K562 treated with DMSO at 1 percent for 48 hours (cell line): ENCODE data around the gene TMEM131. TPM values are rescaled to one million over a fixed set of nuclear protein-coding genes. Genes with fewer than 3 reads are reported as not detected.

Experiments used
- total RNA-seq: library from RNA; unstranded; fragments of 300-600 nt; gene quantifications from 2 replicates; pipeline ENCODE4 v1.2.3, GENCODE V29; 2022; ENCODE audit warnings: low replicate concordance; ENCODE audit errors: extremely low read depth

TMEM131 gene, protein sequence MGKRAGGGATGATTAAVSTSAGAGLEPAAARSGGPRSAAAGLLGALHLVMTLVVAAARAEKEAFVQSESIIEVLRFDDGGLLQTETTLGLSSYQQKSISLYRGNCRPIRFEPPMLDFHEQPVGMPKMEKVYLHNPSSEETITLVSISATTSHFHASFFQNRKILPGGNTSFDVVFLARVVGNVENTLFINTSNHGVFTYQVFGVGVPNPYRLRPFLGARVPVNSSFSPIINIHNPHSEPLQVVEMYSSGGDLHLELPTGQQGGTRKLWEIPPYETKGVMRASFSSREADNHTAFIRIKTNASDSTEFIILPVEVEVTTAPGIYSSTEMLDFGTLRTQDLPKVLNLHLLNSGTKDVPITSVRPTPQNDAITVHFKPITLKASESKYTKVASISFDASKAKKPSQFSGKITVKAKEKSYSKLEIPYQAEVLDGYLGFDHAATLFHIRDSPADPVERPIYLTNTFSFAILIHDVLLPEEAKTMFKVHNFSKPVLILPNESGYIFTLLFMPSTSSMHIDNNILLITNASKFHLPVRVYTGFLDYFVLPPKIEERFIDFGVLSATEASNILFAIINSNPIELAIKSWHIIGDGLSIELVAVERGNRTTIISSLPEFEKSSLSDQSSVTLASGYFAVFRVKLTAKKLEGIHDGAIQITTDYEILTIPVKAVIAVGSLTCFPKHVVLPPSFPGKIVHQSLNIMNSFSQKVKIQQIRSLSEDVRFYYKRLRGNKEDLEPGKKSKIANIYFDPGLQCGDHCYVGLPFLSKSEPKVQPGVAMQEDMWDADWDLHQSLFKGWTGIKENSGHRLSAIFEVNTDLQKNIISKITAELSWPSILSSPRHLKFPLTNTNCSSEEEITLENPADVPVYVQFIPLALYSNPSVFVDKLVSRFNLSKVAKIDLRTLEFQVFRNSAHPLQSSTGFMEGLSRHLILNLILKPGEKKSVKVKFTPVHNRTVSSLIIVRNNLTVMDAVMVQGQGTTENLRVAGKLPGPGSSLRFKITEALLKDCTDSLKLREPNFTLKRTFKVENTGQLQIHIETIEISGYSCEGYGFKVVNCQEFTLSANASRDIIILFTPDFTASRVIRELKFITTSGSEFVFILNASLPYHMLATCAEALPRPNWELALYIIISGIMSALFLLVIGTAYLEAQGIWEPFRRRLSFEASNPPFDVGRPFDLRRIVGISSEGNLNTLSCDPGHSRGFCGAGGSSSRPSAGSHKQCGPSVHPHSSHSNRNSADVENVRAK (N-terminal part only)
- total RNA-seq = not detected in 2 replicates

DNA sequence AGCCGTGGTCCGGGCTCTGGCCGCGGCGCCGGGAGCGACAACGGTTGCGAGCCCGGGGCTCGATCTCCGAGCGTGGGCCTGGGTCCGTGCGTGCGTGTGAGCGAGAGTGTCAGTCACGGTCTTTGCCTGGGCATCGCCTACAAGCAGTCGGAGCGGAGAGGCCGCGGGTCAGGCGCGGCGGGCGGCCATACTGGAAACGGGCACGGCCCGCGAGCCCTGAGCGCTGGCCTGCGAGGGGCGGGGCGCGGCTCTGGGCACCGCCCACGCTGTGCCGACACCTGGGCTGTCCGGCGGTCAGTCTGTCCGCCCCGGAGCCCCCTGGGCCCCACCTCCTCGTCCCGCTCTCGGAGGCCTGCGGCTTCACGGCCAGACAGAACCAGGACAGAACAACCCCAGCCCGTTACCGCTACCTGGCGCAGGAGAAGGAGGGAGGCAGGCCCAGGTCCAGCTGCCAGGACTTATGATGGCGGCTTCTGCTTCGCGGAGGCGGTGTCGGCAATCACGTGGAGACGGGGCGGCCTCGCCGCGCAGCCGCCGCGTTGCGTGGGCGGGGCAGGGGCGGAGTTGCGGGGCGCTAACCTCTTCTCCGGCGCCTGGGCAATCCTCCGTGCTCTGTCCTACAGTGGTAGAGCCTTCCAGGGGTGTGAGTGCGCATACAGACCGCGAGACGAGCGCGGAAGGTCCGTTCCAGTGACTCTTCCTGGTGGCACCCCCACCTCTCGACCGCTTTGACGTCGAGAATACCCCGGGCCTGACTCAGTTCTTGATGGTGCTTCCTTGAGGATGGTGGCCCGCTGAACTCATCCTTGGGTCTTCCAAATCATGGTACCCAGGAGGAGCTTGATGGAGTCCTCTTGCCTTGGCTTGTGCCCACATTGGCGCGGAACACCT is at the start of gene TMEM131:
Gene TMEM131, minus strand, starts transcription at position 215 of the 891 bp plus-strand sequence. CDS start 286 bp downstream, outside the sequence.

GRCh38 chr2:97713296-97714083 is 282.3 kb downstream of the TMEM131 start, which contains the start of gene ZAP70:
TSS of gene ZAP70 (plus strand) at chr2:97713576. CDS start at chr2:97724037, 10,461 bp downstream.

Other genes with a start within 250 kb of the TMEM131 start
- not detected in 2 replicates for gene VWA3B, start 91.2 kb upstream of the TMEM131 start, total RNA-seq